Measurements from ENCODE around the gene MYBBP1A. TPM values are rescaled to one million over a fixed set of nuclear protein-coding genes. Genes with fewer than 3 reads are reported as not detected.

The MYBBP1A gene
- polyA plus RNA-seq, 3 donors: 4.2 to 22.3 (median 5.3) TPM

DNA sequence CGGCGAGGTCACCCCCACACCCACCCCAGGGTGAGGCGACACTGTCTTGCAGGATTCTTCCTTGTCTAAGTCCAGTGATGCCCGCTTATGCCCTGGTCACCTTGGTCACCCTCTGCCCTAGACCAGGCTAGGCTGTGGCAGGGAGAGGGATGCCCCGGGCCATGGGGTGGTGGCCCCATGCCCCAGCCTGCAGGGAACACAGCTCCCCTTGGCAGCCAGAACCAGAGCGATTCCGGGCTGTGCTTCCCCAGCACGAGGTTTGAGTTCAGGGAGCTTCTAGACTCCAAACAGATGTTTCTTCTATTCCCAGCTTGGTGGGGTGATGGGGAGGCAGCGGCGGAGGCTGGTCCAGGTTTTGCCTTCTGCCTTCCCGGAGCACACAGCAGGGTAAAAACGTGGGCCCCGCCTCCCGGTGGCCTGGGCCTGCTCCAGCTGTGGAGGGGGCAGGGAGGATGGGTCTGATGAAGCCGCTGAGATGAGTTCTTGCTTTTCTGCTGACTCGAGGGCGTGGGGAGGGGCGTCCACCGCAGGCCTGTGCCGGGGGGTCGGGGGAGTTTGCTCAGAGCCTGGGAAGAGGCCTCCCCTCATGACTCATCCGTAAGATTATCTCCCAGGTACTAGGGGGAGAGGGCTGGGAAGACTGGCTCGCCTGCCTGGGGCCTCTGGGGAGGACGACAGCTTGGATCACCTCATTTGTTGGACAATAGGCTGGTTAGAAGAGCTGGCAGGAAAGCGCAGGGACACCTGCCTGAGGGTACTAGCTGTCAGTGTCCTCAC, 44.5 kb upstream of the MYBBP1A start:
- Histone ChIP-seq H3K4me2 (replicated peaks; ENCODE audit: extremely low read depth, low read length, poor library complexity, severe bottlenecking) (no peak overlapping the region), H3K4me1 (ENCODE audit: control insufficient read depth in 1 of 2, insufficient read depth in 2 of 2, low read length in 2 of 2) (peaks cover 4 to 6% of the 10 kb centered on the region in 2 donors), H3K9ac (ENCODE audit: insufficient read depth, low read length, poor library complexity, severe bottlenecking) (no peak overlapping the region), H3K4me3 (replicated peaks in 1 of 3; ENCODE audit: low read depth in 2 of 3, low read length in 3 of 3) (no peak overlapping the region), H2AFZ (ENCODE audit: insufficient read depth, low read depth, low read length, poor library complexity, severe bottlenecking) (no peak overlapping the region), H3K9me3 (replicated peaks in 1 of 2; ENCODE audit: control insufficient read depth in 1 of 2, insufficient read depth in 1 of 2, low read length in 2 of 2) (no peaks in the 10 kb centered on the region), H4K20me1 (ENCODE audit: insufficient read depth, low read length) (no peaks in the 10 kb centered on the region), H3K79me2 (ENCODE audit: insufficient read depth, low read length) (no peaks in the 10 kb centered on the region), H3K36me3 (replicated peaks in 1 of 2; ENCODE audit: control insufficient read depth in 1 of 2, insufficient read depth in 2 of 2, low read length in 2 of 2) (no peaks in the 10 kb centered on the region), H3K27ac (ENCODE audit: low read depth in 1 of 2, low read length in 2 of 2) (no peak overlapping the region), H3K27me3 (ENCODE audit: control insufficient read depth in 2 of 2, insufficient read depth in 2 of 2, low read length in 2 of 2) (no peaks in the 10 kb centered on the region)
- intact Hi-C loops (cut with micrococcal nuclease): no loop called here
- no peak for DNase-seq
- H3K4me1 Mint-ChIP-seq: peaks cover 7% of the 10 kb centered on the region
- no peaks in the 10 kb centered on the region for H3K9me3 Mint-ChIP-seq
- no peak overlapping the region for H3K27ac Mint-ChIP-seq
- WGBS (ENCODE audit: insufficient coverage): 85% methylated on average over 18 of the region's 25 CpGs
- H3K27me3 Mint-ChIP-seq (ENCODE audit: low read depth in 3 of 3): peaks cover 5 to 14% (median 9%) of the 10 kb centered on the region in 3 donors
- H3K36me3 Mint-ChIP-seq: no peaks in the 10 kb centered on the region
- TF ChIP-seq, protein P1, sequence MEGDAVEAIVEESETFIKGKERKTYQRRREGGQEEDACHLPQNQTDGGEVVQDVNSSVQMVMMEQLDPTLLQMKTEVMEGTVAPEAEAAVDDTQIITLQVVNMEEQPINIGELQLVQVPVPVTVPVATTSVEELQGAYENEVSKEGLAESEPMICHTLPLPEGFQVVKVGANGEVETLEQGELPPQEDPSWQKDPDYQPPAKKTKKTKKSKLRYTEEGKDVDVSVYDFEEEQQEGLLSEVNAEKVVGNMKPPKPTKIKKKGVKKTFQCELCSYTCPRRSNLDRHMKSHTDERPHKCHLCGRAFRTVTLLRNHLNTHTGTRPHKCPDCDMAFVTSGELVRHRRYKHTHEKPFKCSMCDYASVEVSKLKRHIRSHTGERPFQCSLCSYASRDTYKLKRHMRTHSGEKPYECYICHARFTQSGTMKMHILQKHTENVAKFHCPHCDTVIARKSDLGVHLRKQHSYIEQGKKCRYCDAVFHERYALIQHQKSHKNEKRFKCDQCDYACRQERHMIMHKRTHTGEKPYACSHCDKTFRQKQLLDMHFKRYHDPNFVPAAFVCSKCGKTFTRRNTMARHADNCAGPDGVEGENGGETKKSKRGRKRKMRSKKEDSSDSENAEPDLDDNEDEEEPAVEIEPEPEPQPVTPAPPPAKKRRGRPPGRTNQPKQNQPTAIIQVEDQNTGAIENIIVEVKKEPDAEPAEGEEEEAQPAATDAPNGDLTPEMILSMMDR (IDR thresholded peaks at IDR 0.05): no peak
- no peak overlapping the region for H3K4me3 Mint-ChIP-seq

DNA sequence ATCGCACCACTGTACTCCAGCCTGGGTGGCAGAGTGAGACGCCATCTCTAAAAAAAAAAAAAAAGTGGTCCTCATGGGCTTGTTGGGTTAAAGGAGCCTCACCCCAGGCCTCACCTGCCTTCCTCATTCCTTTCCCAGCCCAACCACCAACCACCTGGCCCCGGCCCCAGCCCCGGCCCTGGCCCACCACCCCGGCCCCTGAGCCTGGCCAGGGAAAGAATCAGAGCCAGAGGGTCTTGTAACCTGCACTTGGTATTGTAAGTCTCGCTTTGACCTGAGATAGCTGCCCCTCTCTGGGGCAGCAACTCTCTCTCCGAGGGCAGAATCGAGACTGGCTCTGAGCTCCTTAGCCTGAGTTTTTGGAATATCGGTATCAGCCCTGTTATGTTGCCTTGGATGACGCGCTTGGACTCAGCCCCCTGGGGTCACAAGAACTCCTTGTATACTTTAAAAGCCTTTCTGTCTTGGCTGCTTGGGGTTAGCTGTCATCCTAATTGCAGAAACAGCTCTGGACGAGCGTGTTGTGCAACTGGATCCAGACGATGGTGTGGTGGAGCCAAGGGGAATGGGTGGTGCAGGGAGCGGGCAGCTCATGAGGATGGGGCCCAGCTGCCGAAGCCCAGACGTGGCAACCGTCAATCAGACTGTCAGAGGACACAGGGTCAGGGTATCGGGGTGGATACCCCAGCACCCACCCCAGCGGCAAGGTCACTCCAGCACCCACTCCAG, 43.8 kb upstream of the MYBBP1A start:
- Mint-ChIP-seq H3K4me1 (peaks cover 7% of the 10 kb centered on the region), H3K36me3 (no peaks in the 10 kb centered on the region), H3K27ac (no peak overlapping the region)

More for the DNA sequence above, 43.8 kb upstream of the MYBBP1A start:
- no peak overlapping the region for H2AFZ ChIP-seq (ENCODE audit: insufficient read depth, low read depth, low read length, poor library complexity, severe bottlenecking)
- Mint-ChIP-seq H3K9me3 (no peaks in the 10 kb centered on the region), H3K4me3 (no peak overlapping the region), H3K27me3 (ENCODE audit: low read depth in 3 of 3) (peaks cover 5 to 14% (median 12%) of the 10 kb centered on the region in 3 donors)
- peaks cover 4 to 6% of the 10 kb centered on the region in 2 donors for H3K4me1 ChIP-seq (ENCODE audit: control insufficient read depth in 1 of 2, insufficient read depth in 2 of 2, low read length in 2 of 2)
- no peak overlapping the region for H3K9ac ChIP-seq (ENCODE audit: insufficient read depth, low read length, poor library complexity, severe bottlenecking)
- no peak overlapping the region for H3K27ac ChIP-seq (ENCODE audit: low read depth in 1 of 2, low read length in 2 of 2)
- H3K36me3 ChIP-seq (replicated peaks in 1 of 2; ENCODE audit: control insufficient read depth in 1 of 2, insufficient read depth in 2 of 2, low read length in 2 of 2): no peaks in the 10 kb centered on the region
- H3K4me3 ChIP-seq (replicated peaks in 1 of 3; ENCODE audit: low read depth in 2 of 3, low read length in 3 of 3): no peak overlapping the region
- no peaks in the 10 kb centered on the region for H4K20me1 ChIP-seq (ENCODE audit: insufficient read depth, low read length)
- no peak overlapping the region for H3K4me2 ChIP-seq (replicated peaks; ENCODE audit: extremely low read depth, low read length, poor library complexity, severe bottlenecking)
- TF ChIP-seq, protein P1 (IDR thresholded peaks at IDR 0.05): no peak
- DNase-seq: no peak
- H3K9me3 ChIP-seq (replicated peaks in 1 of 2; ENCODE audit: control insufficient read depth in 1 of 2, insufficient read depth in 1 of 2, low read length in 2 of 2): no peaks in the 10 kb centered on the region
- H3K27me3 ChIP-seq (ENCODE audit: control insufficient read depth in 2 of 2, insufficient read depth in 2 of 2, low read length in 2 of 2): no peaks in the 10 kb centered on the region
- 85% methylated on average over 18 of the region's 20 CpGs for WGBS (ENCODE audit: insufficient coverage)
- intact Hi-C loops (cut with micrococcal nuclease): no loop called here
- no peaks in the 10 kb centered on the region for H3K79me2 ChIP-seq (ENCODE audit: insufficient read depth, low read length)
